GM19452 (cell line): ENCODE data around the gene RPRM.
"Not testable (repeated sequence)": the region's sequence is repeated elsewhere in the genome, so short reads cannot be mapped to it uniquely, and the experiment has no call there.

Experiments used
- ATAC-seq: cut with Tn5 transposase; IDR thresholded peaks from one replicate; pipeline ENCODE4 v1.9.1; 2021; ENCODE audit not compliant: unreplicated experiment

Gene RPRM

GRCh38 chr2:153461453-153461852 is 17.1 kb downstream of the RPRM start:
- no peak for ATAC-seq

GRCh38 chr2:153455861-153456260 is 22.7 kb downstream of the RPRM start:
- no peak for ATAC-seq

GRCh38 chr2:153455403-153455802 is 23.2 kb downstream of the RPRM start:
- ATAC-seq: no peak

GRCh38 chr2:153451611-153452010 is 27.0 kb downstream of the RPRM start:
- ATAC-seq: no peak

GRCh38 chr2:153443106-153443505 is 35.5 kb downstream of the RPRM start:
- ATAC-seq: no peak

GRCh38 chr2:153442616-153443015 is 35.9 kb downstream of the RPRM start:
- not testable (repeated sequence) for ATAC-seq

- not testable (repeated sequence) for ATAC-seq
These were observed 38.5 kb downstream of the RPRM start for GRCh38 chr2:153440090-153440489.

GRCh38 chr2:153433403-153433802 is 45.2 kb downstream of the RPRM start:
- no peak for ATAC-seq

GRCh38 chr2:153432381-153432780 is 46.2 kb downstream of the RPRM start:
- no peak for ATAC-seq

- ATAC-seq: no peak
These were observed 47.4 kb downstream of the RPRM start for GRCh38 chr2:153431114-153431513.
